Measurements from ENCODE around the gene RAPGEF4.

RAPGEF4 gene

DNA sequence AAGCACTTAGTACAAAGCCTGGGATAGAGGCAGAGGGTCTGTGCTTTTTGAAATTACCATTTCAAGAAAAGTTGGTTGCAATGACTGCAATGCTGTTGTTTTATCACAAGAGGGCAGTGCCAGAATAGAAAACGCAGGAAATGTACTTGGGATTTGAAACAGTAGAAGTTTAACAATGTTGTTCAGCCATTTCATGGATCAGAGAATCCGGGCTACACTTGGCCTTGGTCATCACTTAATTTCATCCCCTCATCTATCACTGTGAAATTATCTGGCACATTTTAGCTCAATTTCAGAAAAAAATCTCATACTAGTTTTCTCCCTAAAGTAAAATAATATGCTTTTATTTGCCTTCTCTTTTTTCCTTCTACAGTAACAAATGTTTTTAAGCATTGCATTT lies 70.8 kb downstream of the RAPGEF4 start:
- TF ChIP-seq SIN3A (IDR thresholded peaks at IDR 0.05; ENCODE audit: borderline replicate concordance, insufficient read depth, low read length) (no peak), FOXP2 (optimal IDR thresholded peaks at IDR 0.05; ENCODE audit: borderline replicate concordance, extremely low read depth, extremely low read length, insufficient read depth) (no peak), TAF1 (IDR thresholded peaks at IDR 0.05; ENCODE audit: borderline replicate concordance, insufficient read depth, low read length) (no peak), POLR2AphosphoS5 (IDR thresholded peaks at IDR 0.05; ENCODE audit: low read depth, low read length) (no peak)
- TF ChIP-seq, protein P1, sequence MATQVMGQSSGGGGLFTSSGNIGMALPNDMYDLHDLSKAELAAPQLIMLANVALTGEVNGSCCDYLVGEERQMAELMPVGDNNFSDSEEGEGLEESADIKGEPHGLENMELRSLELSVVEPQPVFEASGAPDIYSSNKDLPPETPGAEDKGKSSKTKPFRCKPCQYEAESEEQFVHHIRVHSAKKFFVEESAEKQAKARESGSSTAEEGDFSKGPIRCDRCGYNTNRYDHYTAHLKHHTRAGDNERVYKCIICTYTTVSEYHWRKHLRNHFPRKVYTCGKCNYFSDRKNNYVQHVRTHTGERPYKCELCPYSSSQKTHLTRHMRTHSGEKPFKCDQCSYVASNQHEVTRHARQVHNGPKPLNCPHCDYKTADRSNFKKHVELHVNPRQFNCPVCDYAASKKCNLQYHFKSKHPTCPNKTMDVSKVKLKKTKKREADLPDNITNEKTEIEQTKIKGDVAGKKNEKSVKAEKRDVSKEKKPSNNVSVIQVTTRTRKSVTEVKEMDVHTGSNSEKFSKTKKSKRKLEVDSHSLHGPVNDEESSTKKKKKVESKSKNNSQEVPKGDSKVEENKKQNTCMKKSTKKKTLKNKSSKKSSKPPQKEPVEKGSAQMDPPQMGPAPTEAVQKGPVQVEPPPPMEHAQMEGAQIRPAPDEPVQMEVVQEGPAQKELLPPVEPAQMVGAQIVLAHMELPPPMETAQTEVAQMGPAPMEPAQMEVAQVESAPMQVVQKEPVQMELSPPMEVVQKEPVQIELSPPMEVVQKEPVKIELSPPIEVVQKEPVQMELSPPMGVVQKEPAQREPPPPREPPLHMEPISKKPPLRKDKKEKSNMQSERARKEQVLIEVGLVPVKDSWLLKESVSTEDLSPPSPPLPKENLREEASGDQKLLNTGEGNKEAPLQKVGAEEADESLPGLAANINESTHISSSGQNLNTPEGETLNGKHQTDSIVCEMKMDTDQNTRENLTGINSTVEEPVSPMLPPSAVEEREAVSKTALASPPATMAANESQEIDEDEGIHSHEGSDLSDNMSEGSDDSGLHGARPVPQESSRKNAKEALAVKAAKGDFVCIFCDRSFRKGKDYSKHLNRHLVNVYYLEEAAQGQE (IDR thresholded peaks at IDR 0.05; ENCODE audit: insufficient read depth in 1 of 2, low read depth in 2 of 2, low read length in 2 of 2) = no peak

DNA sequence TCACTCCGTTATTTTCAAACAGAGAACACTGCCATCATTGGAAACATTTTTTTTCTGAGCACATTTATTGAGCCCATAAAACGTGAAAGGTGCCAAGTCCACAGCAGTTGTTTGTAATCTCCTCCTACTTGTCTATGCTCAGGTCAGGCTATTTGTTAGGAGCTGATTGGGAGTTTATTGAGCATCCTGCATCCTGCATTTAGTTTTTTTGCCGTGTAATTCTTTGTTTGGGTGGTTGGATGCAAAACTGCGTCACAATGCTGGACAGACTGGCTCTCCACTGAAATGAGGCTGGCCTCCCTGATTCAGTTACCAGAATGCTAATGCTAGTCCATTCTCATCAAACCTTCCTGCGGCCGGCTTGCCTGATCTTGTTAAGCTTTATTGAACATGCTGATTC lies 71.4 kb downstream of the RAPGEF4 start:
- TF ChIP-seq TAF1 (IDR thresholded peaks at IDR 0.05; ENCODE audit: borderline replicate concordance, insufficient read depth, low read length) (no peak), FOXP2 (optimal IDR thresholded peaks at IDR 0.05; ENCODE audit: borderline replicate concordance, extremely low read depth, extremely low read length, insufficient read depth) (no peak), SIN3A (IDR thresholded peaks at IDR 0.05; ENCODE audit: borderline replicate concordance, insufficient read depth, low read length) (no peak), POLR2AphosphoS5 (IDR thresholded peaks at IDR 0.05; ENCODE audit: low read depth, low read length) (no peak)
- TF ChIP-seq, protein P1 (IDR thresholded peaks at IDR 0.05; ENCODE audit: insufficient read depth in 1 of 2, low read depth in 2 of 2, low read length in 2 of 2) = no peak

DNA sequence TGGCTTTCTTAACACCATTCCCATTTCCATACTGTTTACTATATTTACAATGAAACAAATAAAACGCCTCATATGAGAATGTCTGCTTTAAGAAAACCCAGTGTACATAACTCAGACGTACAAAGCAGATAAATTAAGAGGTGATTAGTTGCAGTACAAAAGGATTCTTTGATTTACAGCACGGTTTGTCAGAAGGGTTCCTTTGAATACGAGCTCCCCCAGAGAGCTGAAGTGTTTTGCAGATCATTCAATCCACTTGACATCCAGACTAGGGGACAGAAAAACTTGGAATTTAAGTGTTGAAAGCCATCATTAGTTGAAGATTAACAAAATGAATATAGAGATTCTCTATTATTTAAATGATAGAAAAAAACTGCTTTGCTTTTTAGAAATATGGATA lies 72.5 kb downstream of the RAPGEF4 start:
- no peak for TF ChIP-seq TAF1 (IDR thresholded peaks at IDR 0.05; ENCODE audit: borderline replicate concordance, insufficient read depth, low read length)
- no peak for TF ChIP-seq FOXP2 (optimal IDR thresholded peaks at IDR 0.05; ENCODE audit: borderline replicate concordance, extremely low read depth, extremely low read length, insufficient read depth)
- TF ChIP-seq, protein P1 (IDR thresholded peaks at IDR 0.05; ENCODE audit: insufficient read depth in 1 of 2, low read depth in 2 of 2, low read length in 2 of 2) = no peak
- no peak for TF ChIP-seq SIN3A (IDR thresholded peaks at IDR 0.05; ENCODE audit: borderline replicate concordance, insufficient read depth, low read length)
- no peak for TF ChIP-seq POLR2AphosphoS5 (IDR thresholded peaks at IDR 0.05; ENCODE audit: low read depth, low read length)

DNA sequence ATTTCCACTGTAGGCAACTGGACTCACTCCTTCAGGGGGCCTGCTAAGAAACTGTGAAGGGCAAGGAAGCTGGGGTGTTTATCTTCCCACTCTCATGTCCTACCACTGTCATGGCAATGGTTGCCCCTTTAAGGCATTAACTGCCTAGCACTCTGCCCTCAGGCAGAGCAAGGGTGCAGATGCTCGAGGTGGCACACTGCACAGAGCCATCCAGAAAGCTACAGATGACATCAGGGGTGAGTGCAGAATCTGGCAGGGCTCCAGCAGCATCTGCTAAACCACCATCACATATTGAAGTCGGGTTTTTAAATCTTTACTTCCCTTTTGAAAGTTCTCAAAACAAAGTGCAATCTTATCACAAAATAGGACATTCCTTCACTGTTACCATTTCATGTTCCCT lies 75.4 kb downstream of the RAPGEF4 start:
- no peak for TF ChIP-seq SIN3A (IDR thresholded peaks at IDR 0.05; ENCODE audit: borderline replicate concordance, insufficient read depth, low read length)

DNA sequence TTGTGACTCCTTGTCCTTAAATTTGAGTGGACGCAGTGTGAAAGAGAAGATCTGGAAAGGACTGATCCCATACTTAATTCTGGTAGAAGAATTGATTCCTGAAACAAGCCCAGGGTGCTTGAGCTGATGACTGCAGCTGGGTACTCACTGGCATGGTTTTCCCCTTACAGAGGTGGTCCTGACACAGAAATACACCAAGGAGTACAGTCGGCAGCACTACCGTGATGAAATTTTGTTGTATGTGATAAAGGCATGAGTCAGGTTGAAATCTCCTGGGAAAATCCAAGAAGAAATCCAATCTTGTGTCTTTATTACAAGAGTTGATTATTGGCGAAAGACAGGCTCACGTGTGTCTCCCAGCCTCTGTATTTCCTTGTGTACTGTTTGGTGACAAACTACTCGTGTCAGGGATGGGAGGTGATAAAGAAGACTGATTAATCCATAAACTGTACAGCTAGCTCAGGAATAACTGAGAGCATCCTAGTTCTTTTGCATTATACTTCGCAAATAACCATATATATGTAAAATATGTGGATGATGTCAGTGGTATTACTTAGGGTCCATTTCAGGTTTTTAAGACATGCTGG lies 76.6 kb downstream of the RAPGEF4 start:
- TF ChIP-seq, protein P1 (IDR thresholded peaks at IDR 0.05; ENCODE audit: insufficient read depth in 1 of 2, low read depth in 2 of 2, low read length in 2 of 2) = no peak
- no peak for TF ChIP-seq TAF1 (IDR thresholded peaks at IDR 0.05; ENCODE audit: borderline replicate concordance, insufficient read depth, low read length)
- no peak for TF ChIP-seq POLR2AphosphoS5 (IDR thresholded peaks at IDR 0.05; ENCODE audit: low read depth, low read length)
- no peak for TF ChIP-seq FOXP2 (optimal IDR thresholded peaks at IDR 0.05; ENCODE audit: borderline replicate concordance, extremely low read depth, extremely low read length, insufficient read depth)
- no peak for TF ChIP-seq SIN3A (IDR thresholded peaks at IDR 0.05; ENCODE audit: borderline replicate concordance, insufficient read depth, low read length)
